Nephron (organoid): ENCODE measurements around the gene FOXC2.

Experiments
- H3K27ac Mint-ChIP-seq, 3 experiments: 2 replicates each; pipeline ENCODE4 v1.8.0; 2020; ENCODE audit warnings: mixed read lengths in 3 of 3, mild to moderate bottlenecking in 2 of 3, moderate library complexity in 1 of 3
- H3K27me3 Mint-ChIP-seq: 2 replicates; pipeline ENCODE4 v1.8.0; 2021; ENCODE audit warnings: low read depth, mild to moderate bottlenecking, moderate library complexity, mixed read lengths
- H3K36me3 Mint-ChIP-seq: 2 replicates; pipeline ENCODE4 v1.8.0; 2020; ENCODE audit warnings: low read depth, mixed read lengths
- H3K4me1 Mint-ChIP-seq: 2 replicates; pipeline ENCODE4 v1.8.0; 2020; ENCODE audit warnings: mixed read lengths
- H3K4me3 Mint-ChIP-seq, 3 experiments: 2 replicates each; pipeline ENCODE4 v1.8.0; 2020; ENCODE audit warnings: mild to moderate bottlenecking in 3 of 3, mixed read lengths in 3 of 3, moderate library complexity in 2 of 3
- H3K9me3 Mint-ChIP-seq: 2 replicates; pipeline ENCODE4 v1.8.0; 2020; ENCODE audit warnings: mixed read lengths
- TF ChIP-seq, protein P1 (sequence below), 3 experiments: fragments of 200-600 bp; sonication (generic); IDR thresholded peaks; one replicate each; pipeline ENCODE4 v1.5.0; 2021; ENCODE audit warnings: antibody characterized with exemption in 3 of 3; ENCODE audit not compliant: unreplicated experiment in 3 of 3

The FOXC2 gene

DNA sequence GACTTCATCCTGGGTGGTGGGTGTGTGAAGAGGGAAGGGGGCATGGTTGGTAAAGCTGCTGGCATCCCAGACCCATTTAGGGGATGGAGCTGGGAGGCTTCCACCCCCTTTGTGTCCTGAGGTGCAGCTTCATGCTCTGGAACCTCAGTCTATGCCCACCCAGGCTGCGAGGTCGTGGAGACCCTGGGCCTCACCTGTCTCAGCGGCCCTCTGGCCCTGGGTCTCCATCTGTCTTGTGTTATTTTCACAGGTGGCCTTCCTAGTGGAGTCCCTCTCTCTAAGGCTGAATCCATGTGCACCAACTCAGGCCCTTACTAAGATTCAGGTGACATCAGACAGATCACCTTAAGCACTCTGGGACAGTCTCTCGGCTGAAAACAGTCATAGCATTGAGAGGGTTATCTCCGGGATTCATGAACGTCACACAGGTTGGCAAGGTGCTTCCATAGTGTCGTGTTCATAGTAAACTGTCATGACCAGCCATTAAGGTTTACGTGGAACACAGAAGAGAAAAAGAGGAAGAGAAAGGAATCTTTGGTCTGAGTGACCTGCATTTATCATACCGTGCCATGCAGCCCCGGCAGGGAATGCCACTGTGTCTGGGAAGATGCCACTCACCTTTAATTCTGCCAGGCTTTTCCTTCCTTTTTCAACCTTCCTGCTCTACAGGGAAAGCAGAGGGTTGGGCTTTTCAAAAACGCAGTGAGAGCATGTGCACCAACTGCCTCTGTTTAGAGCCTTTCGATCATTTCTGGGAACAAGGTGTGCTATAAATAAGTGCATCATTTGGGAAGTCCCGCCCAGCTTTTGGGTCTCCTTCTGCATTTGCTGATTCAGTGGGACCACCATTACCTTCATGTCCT lies 7.2 kb downstream of the FOXC2 start:
- Mint-ChIP-seq H3K36me3 (peaks cover 50% of the 10 kb centered on the region), H3K4me1 (peaks cover 59% of the 10 kb centered on the region), H3K27ac (peak overlapping the region; percentile 88 to 97 (median 94)), H3K27me3 (peaks cover 100% of the 10 kb centered on the region), H3K4me3 (peak overlapping the region; percentile 65 to 90 (median 87)), H3K9me3 (no peaks in the 10 kb centered on the region)
- TF ChIP-seq, protein P1, sequence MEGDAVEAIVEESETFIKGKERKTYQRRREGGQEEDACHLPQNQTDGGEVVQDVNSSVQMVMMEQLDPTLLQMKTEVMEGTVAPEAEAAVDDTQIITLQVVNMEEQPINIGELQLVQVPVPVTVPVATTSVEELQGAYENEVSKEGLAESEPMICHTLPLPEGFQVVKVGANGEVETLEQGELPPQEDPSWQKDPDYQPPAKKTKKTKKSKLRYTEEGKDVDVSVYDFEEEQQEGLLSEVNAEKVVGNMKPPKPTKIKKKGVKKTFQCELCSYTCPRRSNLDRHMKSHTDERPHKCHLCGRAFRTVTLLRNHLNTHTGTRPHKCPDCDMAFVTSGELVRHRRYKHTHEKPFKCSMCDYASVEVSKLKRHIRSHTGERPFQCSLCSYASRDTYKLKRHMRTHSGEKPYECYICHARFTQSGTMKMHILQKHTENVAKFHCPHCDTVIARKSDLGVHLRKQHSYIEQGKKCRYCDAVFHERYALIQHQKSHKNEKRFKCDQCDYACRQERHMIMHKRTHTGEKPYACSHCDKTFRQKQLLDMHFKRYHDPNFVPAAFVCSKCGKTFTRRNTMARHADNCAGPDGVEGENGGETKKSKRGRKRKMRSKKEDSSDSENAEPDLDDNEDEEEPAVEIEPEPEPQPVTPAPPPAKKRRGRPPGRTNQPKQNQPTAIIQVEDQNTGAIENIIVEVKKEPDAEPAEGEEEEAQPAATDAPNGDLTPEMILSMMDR (IDR thresholded peaks at IDR 0.05; ENCODE audit: unreplicated experiment in 3 of 3): no peak

DNA sequence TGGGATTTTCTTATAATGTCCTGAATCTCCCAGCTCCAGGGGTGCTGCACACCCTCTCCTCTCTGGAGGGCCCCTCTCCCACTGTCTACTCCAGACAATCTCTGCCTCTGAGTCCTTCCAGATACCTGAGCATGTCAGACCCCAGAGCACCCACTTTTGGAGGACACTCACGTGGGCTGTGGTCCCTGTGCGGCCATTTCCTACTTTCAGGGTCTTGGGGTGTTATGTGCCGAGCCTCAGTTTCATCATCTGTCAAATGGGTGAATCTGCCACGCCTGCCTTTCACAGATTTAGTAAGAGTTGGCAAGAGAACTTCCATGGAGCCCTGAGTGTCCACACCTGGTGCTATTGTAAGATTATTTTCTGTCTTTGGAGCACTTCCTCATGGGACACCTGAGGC lies 8.0 kb downstream of the FOXC2 start:
- peaks cover 97% of the 10 kb centered on the region for H3K27me3 Mint-ChIP-seq
- H3K4me3 Mint-ChIP-seq: peak overlapping the region; percentile 66 to 92 (median 87)
- TF ChIP-seq, protein P1 (IDR thresholded peaks at IDR 0.05; ENCODE audit: unreplicated experiment in 3 of 3): no peak
- H3K36me3 Mint-ChIP-seq: peaks cover 43% of the 10 kb centered on the region
- no peaks in the 10 kb centered on the region for H3K9me3 Mint-ChIP-seq
- H3K4me1 Mint-ChIP-seq: peaks cover 61% of the 10 kb centered on the region
- peak overlapping the region; percentile 94 to 97 (median 96) for H3K27ac Mint-ChIP-seq

DNA sequence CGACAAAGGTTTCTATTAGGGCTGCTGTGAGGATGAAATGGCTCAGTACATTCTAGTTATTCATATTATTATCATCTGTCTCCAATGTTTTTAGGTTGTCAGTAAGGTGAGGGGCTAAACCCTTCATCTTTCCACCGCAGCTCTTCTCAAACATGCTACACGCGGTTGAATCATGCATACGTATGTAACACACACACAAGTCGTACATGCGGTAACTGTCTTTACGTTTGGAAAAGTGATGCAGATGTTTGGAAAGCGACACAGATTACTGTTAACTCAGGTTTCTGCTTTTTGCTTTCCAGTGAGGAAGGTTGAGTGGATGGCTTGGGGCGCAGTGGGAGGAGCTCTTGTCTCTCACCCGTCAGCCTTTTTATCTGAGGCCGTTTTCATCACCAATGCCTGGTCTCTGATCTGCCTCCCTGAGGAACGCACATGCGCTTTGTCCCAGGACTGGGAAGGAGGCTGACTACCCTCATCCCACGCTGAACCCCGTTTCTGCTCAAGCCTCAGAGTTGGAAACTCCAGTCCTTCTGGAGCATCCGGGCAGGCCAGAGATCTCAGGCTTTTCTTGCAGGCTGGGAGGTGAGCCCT lies 8.6 kb downstream of the FOXC2 start:
- Mint-ChIP-seq H3K36me3 (peaks cover 37% of the 10 kb centered on the region), H3K4me3 (peak overlapping the region; percentile 87 to 92 (median 91)), H3K9me3 (no peaks in the 10 kb centered on the region), H3K27ac (peak overlapping the region; percentile 94 to 97 (median 96)), H3K4me1 (peaks cover 64% of the 10 kb centered on the region), H3K27me3 (peaks cover 97% of the 10 kb centered on the region)
- TF ChIP-seq, protein P1 (IDR thresholded peaks at IDR 0.05; ENCODE audit: unreplicated experiment in 3 of 3): no peak

- TF ChIP-seq, protein P1 (IDR thresholded peaks at IDR 0.05; ENCODE audit: unreplicated experiment in 3 of 3): peak; percentile 63 to 76 (median 66)
- Mint-ChIP-seq H3K9me3 (no peaks in the 10 kb centered on the region), H3K27me3 (peaks cover 97% of the 10 kb centered on the region), H3K36me3 (peaks cover 29% of the 10 kb centered on the region), H3K4me1 (peaks cover 64% of the 10 kb centered on the region), H3K27ac (peak overlapping the region; percentile 94 to 97 (median 96)), H3K4me3 (peak overlapping the region; percentile 87 to 92 (median 91))
Measured at GRCh38 chr16:86575754-86576557, 9.3 kb downstream of the FOXC2 start.

DNA sequence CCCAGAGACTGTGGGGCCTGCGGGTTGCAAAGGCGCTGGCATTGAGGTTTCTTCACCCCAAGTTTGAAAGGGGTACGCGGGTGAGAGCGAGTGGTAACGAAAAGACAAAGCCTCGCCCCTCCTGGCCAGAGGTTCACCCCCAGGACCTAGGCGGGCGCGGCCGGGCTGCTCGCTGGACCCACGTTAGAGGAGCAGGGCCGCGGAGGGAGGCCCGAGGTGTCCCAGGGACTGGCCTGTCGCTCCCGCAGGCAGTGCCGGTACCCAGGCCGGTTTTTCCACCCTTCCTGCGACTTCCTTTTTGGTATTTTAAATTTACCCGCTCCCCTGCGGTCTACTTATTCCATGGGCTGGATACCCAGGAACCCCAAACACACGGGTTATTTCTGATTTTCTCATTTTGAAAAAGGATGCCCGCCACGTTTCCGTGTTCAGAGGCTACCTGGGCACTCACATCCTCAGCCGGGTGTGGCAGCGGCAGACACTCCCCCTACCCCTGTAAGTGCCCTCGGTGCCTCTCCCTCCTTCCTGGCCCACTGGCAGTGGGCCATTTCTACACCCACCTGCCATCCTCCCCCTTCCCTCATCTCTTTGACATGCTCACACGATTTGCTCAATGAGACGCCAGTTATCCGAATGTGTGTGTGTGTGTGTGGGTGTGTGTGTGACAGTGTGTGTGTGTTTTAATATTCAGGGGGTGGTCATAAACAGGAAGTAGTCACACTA lies 10.1 kb downstream of the FOXC2 start:
- Mint-ChIP-seq H3K27ac (peak overlapping the region; percentile 94 to 98 (median 97)), H3K36me3 (peaks cover 27% of the 10 kb centered on the region), H3K4me1 (peaks cover 64% of the 10 kb centered on the region), H3K9me3 (no peaks in the 10 kb centered on the region), H3K4me3 (peak overlapping the region; percentile 87 to 92 (median 91)), H3K27me3 (peaks cover 97% of the 10 kb centered on the region)
- TF ChIP-seq, protein P1 (IDR thresholded peaks at IDR 0.05; ENCODE audit: unreplicated experiment in 3 of 3): no peak
